NOMO-1 treated with dmso at 0.1 percent for 144 hours (cell line): ENCODE measurements around the gene CAPZB.

ENCODE experiments used
- DNase-seq: peaks from one replicate; lab custom pipeline; 2025; ENCODE audit not compliant: unreplicated experiment; lab: John Stamatoyannopoulos, UW

Gene CAPZB

GRCh38 chr1:19333587-19334354 is 151.6 kb downstream of the CAPZB start:
- DNase-seq, result no peak

- no peak for DNase-seq
Observed at GRCh38 chr1:19332832-19333231, 152.5 kb downstream of the CAPZB start.

- no peak for DNase-seq
Observed at GRCh38 chr1:19331262-19331878, 154.0 kb downstream of the CAPZB start.

- no peak for DNase-seq
Observed at GRCh38 chr1:19330449-19331135, 154.7 kb downstream of the CAPZB start.

GRCh38 chr1:19329611-19330010 is 155.7 kb downstream of the CAPZB start:
- no peak for DNase-seq

- DNase-seq, result no peak
Observed at GRCh38 chr1:19329188-19329587, 156.2 kb downstream of the CAPZB start.

- no peak for DNase-seq
Observed at GRCh38 chr1:19328486-19328885, 156.9 kb downstream of the CAPZB start.

- no peak for DNase-seq
Observed at GRCh38 chr1:19327736-19328135, 157.6 kb downstream of the CAPZB start.

GRCh38 chr1:19327301-19327700 is 158.0 kb downstream of the CAPZB start:
- no peak for DNase-seq

- DNase-seq, result no peak
Observed at GRCh38 chr1:19326748-19327065, 158.6 kb downstream of the CAPZB start.

GRCh38 chr1:19325958-19326747 is 159.2 kb downstream of the CAPZB start:
- no peak for DNase-seq

GRCh38 chr1:19325368-19325957 is 159.9 kb downstream of the CAPZB start:
- DNase-seq, result no peak

GRCh38 chr1:19324665-19324990 is 160.7 kb downstream of the CAPZB start:
- DNase-seq, result no peak

- no peak for DNase-seq
Observed at GRCh38 chr1:19323987-19324664, 161.2 kb downstream of the CAPZB start.

GRCh38 chr1:19322481-19322880 is 162.9 kb downstream of the CAPZB start:
- no peak for DNase-seq

GRCh38 chr1:19321071-19321470 is 164.3 kb downstream of the CAPZB start:
- no peak for DNase-seq

GRCh38 chr1:19319196-19319595 is 166.1 kb downstream of the CAPZB start:
- peak; percentile 69 for DNase-seq

- no peak for DNase-seq
Observed at GRCh38 chr1:19317126-19317910, 168.0 kb downstream of the CAPZB start.

- peak; percentile 64 for DNase-seq
Observed at GRCh38 chr1:19315378-19316198, 169.8 kb downstream of the CAPZB start.
